ENCODE measurements around the gene SNX14. TPM values are rescaled to one million over a fixed set of nuclear protein-coding genes. Genes with fewer than 3 reads are reported as not detected.

SNX14 gene
- total and polyA plus RNA-seq, 2 of the 13 experiments (the other 11 are each of a cell fraction or from before 2014, with no cell fraction given), result 83.5 to 112 TPM

DNA sequence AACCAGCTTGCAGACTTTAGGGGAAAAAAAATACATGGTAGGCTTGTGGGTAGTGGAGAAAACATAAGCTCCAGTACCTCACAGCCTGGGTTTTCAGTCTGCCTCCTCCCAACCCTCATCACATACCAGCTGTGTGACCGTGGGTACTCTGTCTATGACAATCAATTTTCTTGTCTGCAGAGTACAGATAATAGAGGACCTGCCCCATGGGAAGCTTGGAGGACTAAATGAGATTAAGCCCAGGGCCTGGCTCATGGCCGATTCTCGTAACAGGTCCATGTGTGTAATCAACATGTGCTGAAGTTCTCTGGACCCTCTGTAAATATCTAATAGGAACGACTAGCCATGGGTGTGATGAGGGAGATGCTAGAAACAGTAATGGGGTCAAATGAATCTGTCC is 109.8 kb downstream of the SNX14 start:
- FAIRE-seq (no peak), ATAC-seq (no peak), DNase-seq (ENCODE audit: low spot score) (no peak)
- H2AFZ ChIP-seq (ENCODE audit: low read length), result no peak overlapping the region
- H3K27me3 ChIP-seq (ENCODE audit: control insufficient read depth in 1 of 2, insufficient read depth in 2 of 2, low read length in 2 of 2), result no peaks in the 10 kb centered on the region
- WGBS (ENCODE audit: low lambda C conversion rate), result 44% methylated on average over 4 of the region's 4 CpGs
- no peaks in the 10 kb centered on the region for H4K20me1 ChIP-seq (ENCODE audit: insufficient read depth, low read length)
- H3K9ac ChIP-seq (ENCODE audit: insufficient read depth, low read depth, low read length), result no peak overlapping the region
- H3K4me2 ChIP-seq (ENCODE audit: low read depth, low read length), result no peak overlapping the region
- no TSS peak for BruUV-seq (replicated peaks)
- no peaks in the 10 kb centered on the region for H3K79me2 ChIP-seq (ENCODE audit: insufficient read depth, low read length)
- in situ Hi-C loops (cut with HindIII; ENCODE audit: extremely low pct_ligation_motif_present, low pct_unique_long_range_greater_than_20kb), result loop anchor here (5.0 kb wide), 1 partner anchor 132 kb away; no protein-coding TSS in a partner anchor
- H3K4me3 ChIP-seq (replicated peaks in 1 of 3; ENCODE audit: insufficient read depth in 1 of 3, low read depth in 2 of 3, low read length in 3 of 3), result no peak overlapping the region
- TF ChIP-seq, protein P1, sequence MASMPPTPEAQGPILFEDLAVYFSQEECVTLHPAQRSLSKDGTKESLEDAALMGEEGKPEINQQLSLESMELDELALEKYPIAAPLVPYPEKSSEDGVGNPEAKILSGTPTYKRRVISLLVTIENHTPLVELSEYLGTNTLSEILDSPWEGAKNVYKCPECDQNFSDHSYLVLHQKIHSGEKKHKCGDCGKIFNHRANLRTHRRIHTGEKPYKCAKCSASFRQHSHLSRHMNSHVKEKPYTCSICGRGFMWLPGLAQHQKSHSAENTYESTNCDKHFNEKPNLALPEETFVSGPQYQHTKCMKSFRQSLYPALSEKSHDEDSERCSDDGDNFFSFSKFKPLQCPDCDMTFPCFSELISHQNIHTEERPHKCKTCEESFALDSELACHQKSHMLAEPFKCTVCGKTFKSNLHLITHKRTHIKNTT (CRISPR knock-in tag; IDR thresholded peaks at IDR 0.05), result no peak
- TF ChIP-seq ZNF773 (CRISPR knock-in tag; IDR thresholded peaks at IDR 0.05; ENCODE audit: borderline replicate concordance), result no peak
- no peak for TF ChIP-seq ZNF562 (CRISPR knock-in tag; IDR thresholded peaks at IDR 0.05; ENCODE audit: borderline replicate concordance)
- no peak for TF ChIP-seq HES4 (CRISPR knock-in tag; IDR thresholded peaks at IDR 0.05; ENCODE audit: borderline replicate concordance)
- TF ChIP-seq, protein P2, sequence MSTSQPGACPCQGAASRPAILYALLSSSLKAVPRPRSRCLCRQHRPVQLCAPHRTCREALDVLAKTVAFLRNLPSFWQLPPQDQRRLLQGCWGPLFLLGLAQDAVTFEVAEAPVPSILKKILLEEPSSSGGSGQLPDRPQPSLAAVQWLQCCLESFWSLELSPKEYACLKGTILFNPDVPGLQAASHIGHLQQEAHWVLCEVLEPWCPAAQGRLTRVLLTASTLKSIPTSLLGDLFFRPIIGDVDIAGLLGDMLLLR (CRISPR knock-in tag; IDR thresholded peaks at IDR 0.05), result no peak
- TF ChIP-seq KDM5B (CRISPR knock-in tag; IDR thresholded peaks at IDR 0.05; ENCODE audit: borderline replicate concordance), result no peak
- intact Hi-C loops (cut with micrococcal nuclease; ENCODE audit: unreplicated experiment), result loop anchor here (1.0 kb wide), 3 partner anchors 33 to 129 kb away; no protein-coding TSS in a partner anchor
- peaks cover 0 to 3% of the 10 kb centered on the region in 2 experiments; a peak in 1 of 5 replicates for H3K36me3 ChIP-seq (replicated peaks in 1 of 2; ENCODE audit: control insufficient read depth in 1 of 2, insufficient read depth in 2 of 2, low read length in 2 of 2)
- peaks cover 7% of the 10 kb centered on the region; the same call in 1 of the 2 replicates for H3K4me1 ChIP-seq (ENCODE audit: insufficient read depth, low read length)
- ChIA-PET POLR2A (interaction anchor here (2.0 kb wide), 1 partner anchor 79 kb away, joined by 8 read pairs; no protein-coding TSS in a partner anchor), CTCF (ENCODE audit: low intra/inter-chr PET ratio, low total read pairs) (interaction anchor here (1.3 to 4.2 kb wide), 2 partner anchors 112 to 128 kb away, joined by 5 to 96 read pairs; no protein-coding TSS in a partner anchor)
- H3K27ac ChIP-seq (ENCODE audit: extremely low read length, insufficient read depth, low read length), result no peak overlapping the region
- no peaks in the 10 kb centered on the region for H3K9me3 ChIP-seq (ENCODE audit: low read length)

Measured in HepG2 (cell line).